Endothelial cell of umbilical vein (primary cell): ENCODE measurements around the gene TPK1. TPM values are rescaled to one million over a fixed set of nuclear protein-coding genes. Genes with fewer than 3 reads are reported as not detected.

Experiments used
- BruUV-seq: library from RNA; stranded (reverse); fragments of 400-500 nt; replicated peaks from 2 replicates; lab custom pipeline; 2021; lab: Mats Ljungman, UMichigan
- CTCF ChIA-PET: fragments of 300-600, 350-600 bp; sonication (Branson Sonifier 250); formaldehyde crosslinking; loops from one replicate; lab custom pipeline; 2021; ENCODE audit warnings: antibody characterized with exemption, inconsistent platforms; lab: Charles Lee
- POLR2A ChIA-PET: fragments of 300-600, 350-600 bp; sonication (Branson Sonifier 250); formaldehyde crosslinking; loops from one replicate; lab custom pipeline; 2021; ENCODE audit warnings: antibody characterized with exemption, inconsistent platforms; lab: Charles Lee
- DNase-seq: peaks from one replicate; pipeline ENCODE4 v3.0.0-alpha.2; 2011; ENCODE audit warnings: low read depth, low spot score
- FAIRE-seq: peaks from 2 replicates; lab custom pipeline; 2011; peaks lifted over from hg19 to GRCh38; lab: Jason Lieb, UNC
- H2AFZ ChIP-seq: 2 replicates; pipeline ENCODE4 v1.6.0; 2012; ENCODE audit warnings: low read depth, low read length, control low read depth, inconsistent platforms
- H3K27ac ChIP-seq: 2 replicates; pipeline ENCODE4 v1.5.1; 2011; ENCODE audit warnings: low read depth, mild to moderate bottlenecking, control low read depth, low read length, moderate library complexity; ENCODE audit not compliant: insufficient read depth
- H3K27me3 ChIP-seq, 2 experiments: 2 replicates each; pipeline versions ENCODE4 v1.6.0 to v1.6.1; 2011; ENCODE audit warnings: low read length in 2 of 2, mixed read lengths in 1 of 2; ENCODE audit not compliant: control insufficient read depth in 2 of 2, insufficient read depth in 2 of 2
- H3K36me3 ChIP-seq, 2 experiments: 2 replicates in 1 of 2; 3 replicates in 1 of 2; pipeline ENCODE4 v1.5.1; 2011; ENCODE audit warnings: low read length in 2 of 2, mild to moderate bottlenecking in 1 of 2, moderate library complexity in 1 of 2; ENCODE audit not compliant: control insufficient read depth in 2 of 2, insufficient read depth in 2 of 2; ENCODE audit errors: extremely low read depth in 1 of 2
- H3K4me1 ChIP-seq: 3 replicates; pipeline ENCODE4 v1.5.1; 2011; ENCODE audit warnings: mild to moderate bottlenecking, low read length; ENCODE audit not compliant: control insufficient read depth, insufficient read depth; ENCODE audit errors: extremely low read depth
- H3K4me2 ChIP-seq: 2 replicates; pipeline ENCODE4 v1.6.1; 2011; ENCODE audit warnings: low read length, control low read depth, mixed read lengths; ENCODE audit not compliant: insufficient read depth
- H3K4me3 ChIP-seq, 3 experiments: fragments of 200-600 bp in 1 of 3; sonication (generic), shearing (Covaris generic) in 1 of 3; replicated peaks in 1 of 3; 2 replicates each; pipeline ENCODE4 v1.5.1; 2011 to 2016; ENCODE audit warnings: control low read depth in 3 of 3, low read length in 3 of 3, mild to moderate bottlenecking in 2 of 3, inconsistent platforms in 1 of 3, low read depth in 1 of 3, moderate library complexity in 1 of 3; ENCODE audit not compliant: insufficient read depth in 1 of 3
- H3K79me2 ChIP-seq: 2 replicates; pipeline ENCODE4 v1.6.0; 2012; ENCODE audit warnings: low read length, inconsistent platforms; ENCODE audit not compliant: control insufficient read depth, insufficient read depth
- H3K9ac ChIP-seq: replicated peaks from 2 replicates; pipeline ENCODE3; 2011; ENCODE audit warnings: low read length, control low read depth; ENCODE audit not compliant: insufficient read depth; ENCODE audit errors: extremely low read depth
- H3K9me1 ChIP-seq: replicated peaks from 3 replicates; pipeline ENCODE4 v1.6.0; 2011; ENCODE audit warnings: mild to moderate bottlenecking, low read length; ENCODE audit not compliant: control insufficient read depth, insufficient read depth; ENCODE audit errors: extremely low read depth
- H3K9me3 ChIP-seq: replicated peaks from 2 replicates; pipeline ENCODE4 v1.5.1; 2012; ENCODE audit warnings: low read length, inconsistent platforms; ENCODE audit not compliant: control insufficient read depth, insufficient read depth
- H4K20me1 ChIP-seq: replicated peaks from 2 replicates; pipeline ENCODE3; 2011; ENCODE audit warnings: mild to moderate bottlenecking, low read length; ENCODE audit not compliant: control insufficient read depth, insufficient read depth; ENCODE audit errors: extremely low read depth
- EZH2 ChIP-seq: IDR thresholded peaks from 2 replicates; pipeline ENCODE4 v1.6.1; 2012; ENCODE audit warnings: borderline replicate concordance, low read depth, mild to moderate bottlenecking, moderate library complexity, low read length, inconsistent platforms; ENCODE audit not compliant: severe bottlenecking
- FOS ChIP-seq: IDR thresholded peaks from 2 replicates; pipeline ENCODE4 v1.6.1; 2011; ENCODE audit warnings: mild to moderate bottlenecking, low read length, moderate library complexity, borderline replicate concordance; ENCODE audit not compliant: insufficient read depth
- GATA2 ChIP-seq: IDR thresholded peaks from 2 replicates; pipeline ENCODE4 v1.7.0; 2011; ENCODE audit warnings: low read depth, mild to moderate bottlenecking, moderate library complexity, mixed read lengths, low read length; ENCODE audit not compliant: insufficient read length, insufficient read depth
- JUN ChIP-seq: IDR thresholded peaks from 2 replicates; pipeline ENCODE4 v1.6.1; 2011; ENCODE audit warnings: borderline replicate concordance, low read depth; ENCODE audit not compliant: insufficient read length, insufficient read depth
- MYC ChIP-seq: IDR thresholded peaks from one replicate; pipeline ENCODE4 v1.6.1; 2011; ENCODE audit warnings: mild to moderate bottlenecking, low read depth, low read length
- POLR2A ChIP-seq: IDR thresholded peaks from 2 replicates; pipeline ENCODE4 v1.6.1; 2012; ENCODE audit warnings: low read depth, mild to moderate bottlenecking, control low read depth, low read length
- POLR2AphosphoS5 ChIP-seq: IDR thresholded peaks from 2 replicates; pipeline ENCODE4 v1.6.1; 2012; ENCODE audit warnings: low read depth, mild to moderate bottlenecking, control low read depth, low read length, moderate library complexity; ENCODE audit not compliant: insufficient read depth
- dilution Hi-C: fragments of 300-500 bp; cut with MboI; formaldehyde crosslinking; loops from one replicate; pipeline ENCODE4 v1.15.0; 2019; ENCODE audit warnings: low sequenced_read_pairs; ENCODE audit not compliant: extremely low pct_ligation_motif_present
- intact Hi-C: fragments of 100-400 bp; cut with micrococcal nuclease; formaldehyde crosslinking; loops from one replicate; pipeline ENCODE4 v1.10.0; 2022
- polyA plus RNA-seq, 4 experiments: library from polyadenylated mRNA; depleted of rRNA in 3 of 4; stranded (reverse) in 3 of 4; unstranded in 1 of 4; fragments of >200 nt; gene quantifications; 2 replicates each; pipeline versions ENCODE4 v1.2.1 to v1.2.3, GENCODE V29; 2011 to 2012; ENCODE audit warnings: missing spikeins in 1 of 4
- total RNA-seq: library from RNA; stranded (reverse); gene quantifications from 2 replicates; pipeline ENCODE4 v1.2.3, GENCODE V29; 2021
- TF ChIP-seq, protein P1 (sequence below), 2 donors: IDR thresholded peaks; 1 replicate in 1 of 2; 2 replicates in 1 of 2; pipeline ENCODE4 v1.5.1; 2011; ENCODE audit warnings: low read length in 2 of 2, mild to moderate bottlenecking in 2 of 2, moderate library complexity in 2 of 2, control low read depth in 1 of 2, inconsistent platforms in 1 of 2, low read depth in 1 of 2; ENCODE audit not compliant: insufficient read depth in 1 of 2; ENCODE audit errors: extremely low read depth in 1 of 2
- TF ChIP-seq, protein P2 (sequence below): IDR thresholded peaks from 2 replicates; pipeline ENCODE4 v1.6.1; 2011; ENCODE audit not compliant: insufficient read depth, insufficient read length

Gene TPK1
- total and polyA plus RNA-seq, 2 donors (not counting 3 experiments of a cell fraction or from before 2014, with no cell fraction given), result 7.5 to 9.3 TPM

DNA sequence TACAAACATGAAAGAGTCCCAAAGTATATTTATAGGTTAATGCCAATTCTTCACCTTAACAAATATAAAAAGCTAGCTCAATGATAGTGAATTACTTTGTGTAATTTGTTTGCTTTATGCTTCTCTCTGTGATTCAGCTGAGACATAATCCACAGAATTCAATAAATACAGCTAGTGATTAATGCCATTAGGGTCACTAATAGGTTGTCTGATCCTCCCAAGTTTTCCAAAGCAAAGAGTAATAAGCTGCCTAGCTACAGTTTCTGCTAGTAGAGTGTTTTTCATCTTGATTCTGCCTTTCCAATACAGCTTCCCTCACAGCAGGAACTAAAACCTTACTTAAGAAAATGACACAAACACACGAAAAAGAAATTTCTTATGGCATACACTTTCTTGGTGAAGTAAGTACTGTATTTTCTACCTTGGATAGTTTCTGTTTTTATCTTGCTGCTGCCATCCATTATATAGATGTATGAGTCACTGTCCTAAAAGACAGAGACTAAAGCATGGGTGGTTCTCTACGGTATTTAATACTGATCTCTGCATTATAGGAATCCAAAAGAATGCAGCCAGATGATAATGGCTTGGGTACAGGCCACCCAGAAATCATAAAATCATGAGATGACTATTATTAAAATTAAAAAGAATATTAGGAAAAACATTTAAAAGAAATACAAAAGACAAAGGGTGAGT lies 170.0 kb downstream of the TPK1 start:
- dilution Hi-C loops (no loop called here), intact Hi-C loops (no loop called here)
- no peak overlapping the region for H3K4me2 ChIP-seq
- DNase-seq (no peak), FAIRE-seq (no peak)
- no peak overlapping the region for H2AFZ ChIP-seq
- no peak overlapping the region for H3K9ac ChIP-seq
- no peaks in the 10 kb centered on the region for H3K4me1 ChIP-seq
- no peaks in the 10 kb centered on the region for H3K9me1 ChIP-seq
- POLR2A ChIA-PET, result no interaction called here
- TF ChIP-seq, protein P1, sequence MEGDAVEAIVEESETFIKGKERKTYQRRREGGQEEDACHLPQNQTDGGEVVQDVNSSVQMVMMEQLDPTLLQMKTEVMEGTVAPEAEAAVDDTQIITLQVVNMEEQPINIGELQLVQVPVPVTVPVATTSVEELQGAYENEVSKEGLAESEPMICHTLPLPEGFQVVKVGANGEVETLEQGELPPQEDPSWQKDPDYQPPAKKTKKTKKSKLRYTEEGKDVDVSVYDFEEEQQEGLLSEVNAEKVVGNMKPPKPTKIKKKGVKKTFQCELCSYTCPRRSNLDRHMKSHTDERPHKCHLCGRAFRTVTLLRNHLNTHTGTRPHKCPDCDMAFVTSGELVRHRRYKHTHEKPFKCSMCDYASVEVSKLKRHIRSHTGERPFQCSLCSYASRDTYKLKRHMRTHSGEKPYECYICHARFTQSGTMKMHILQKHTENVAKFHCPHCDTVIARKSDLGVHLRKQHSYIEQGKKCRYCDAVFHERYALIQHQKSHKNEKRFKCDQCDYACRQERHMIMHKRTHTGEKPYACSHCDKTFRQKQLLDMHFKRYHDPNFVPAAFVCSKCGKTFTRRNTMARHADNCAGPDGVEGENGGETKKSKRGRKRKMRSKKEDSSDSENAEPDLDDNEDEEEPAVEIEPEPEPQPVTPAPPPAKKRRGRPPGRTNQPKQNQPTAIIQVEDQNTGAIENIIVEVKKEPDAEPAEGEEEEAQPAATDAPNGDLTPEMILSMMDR (IDR thresholded peaks at IDR 0.05; ENCODE audit: extremely low read depth in 1 of 2, insufficient read depth in 1 of 2, low read depth in 1 of 2, low read length in 2 of 2), result no peak
- TF ChIP-seq JUN, result no peak
- no peak overlapping the region for H3K27ac ChIP-seq
- H3K27me3 ChIP-seq, result no peaks in the 10 kb centered on the region
- no peaks in the 10 kb centered on the region for H3K36me3 ChIP-seq
- H3K4me3 ChIP-seq, result no peak overlapping the region
- H3K9me3 ChIP-seq, result no peaks in the 10 kb centered on the region
- CTCF ChIA-PET, result no interaction called here
- no peaks in the 10 kb centered on the region for H3K79me2 ChIP-seq
- no TSS peak for BruUV-seq
- no peaks in the 10 kb centered on the region for H4K20me1 ChIP-seq

DNA sequence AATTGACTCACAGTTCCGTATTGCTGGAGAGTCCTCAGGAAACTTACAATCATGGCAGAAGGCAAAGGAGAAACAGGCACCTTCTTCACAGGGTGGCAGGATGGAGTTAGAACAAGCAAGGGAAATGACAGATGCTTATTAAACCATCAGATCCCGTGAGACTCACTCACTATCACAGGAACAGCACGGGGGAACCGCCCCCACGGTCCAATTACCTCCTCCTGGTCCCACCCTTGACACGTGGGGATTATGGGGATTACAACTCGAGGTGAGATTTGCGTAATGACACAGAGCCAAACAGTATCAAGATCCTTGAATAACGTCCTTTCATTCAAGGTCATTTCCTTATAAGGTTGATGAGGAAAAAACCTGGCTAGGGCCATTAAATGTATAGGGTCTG lies 176.6 kb downstream of the TPK1 start:
- no peak for FAIRE-seq

More for the DNA sequence above, 176.6 kb downstream of the TPK1 start:
- H3K9ac ChIP-seq, result no peak overlapping the region
- no peak overlapping the region for H3K4me2 ChIP-seq
- H3K27me3 ChIP-seq, result no peaks in the 10 kb centered on the region
- dilution Hi-C loops, result no loop called here
- ChIA-PET CTCF (interaction anchor here (1.0 kb wide), 1 partner anchor 11 kb away, joined by 3 read pairs; no protein-coding TSS in a partner anchor), POLR2A (no interaction called here)
- DNase-seq, result no peak
- H4K20me1 ChIP-seq, result no peaks in the 10 kb centered on the region
- no TSS peak for BruUV-seq
- H3K27ac ChIP-seq, result no peak overlapping the region
- H3K4me3 ChIP-seq, result no peak overlapping the region
- H3K36me3 ChIP-seq, result no peaks in the 10 kb centered on the region
- no peaks in the 10 kb centered on the region for H3K9me3 ChIP-seq
- H3K4me1 ChIP-seq, result no peaks in the 10 kb centered on the region
- no peaks in the 10 kb centered on the region for H3K79me2 ChIP-seq
- no peak overlapping the region for H2AFZ ChIP-seq
- H3K9me1 ChIP-seq, result no peaks in the 10 kb centered on the region
- TF ChIP-seq POLR2AphosphoS5 (no peak), EZH2 (no peak), MYC (no peak), POLR2A (no peak), JUN (no peak), FOS (no peak), GATA2 (no peak)
- TF ChIP-seq, protein P1 (IDR thresholded peaks at IDR 0.05; ENCODE audit: extremely low read depth in 1 of 2, insufficient read depth in 1 of 2, low read depth in 1 of 2, low read length in 2 of 2), result no peak
- TF ChIP-seq, protein P2, sequence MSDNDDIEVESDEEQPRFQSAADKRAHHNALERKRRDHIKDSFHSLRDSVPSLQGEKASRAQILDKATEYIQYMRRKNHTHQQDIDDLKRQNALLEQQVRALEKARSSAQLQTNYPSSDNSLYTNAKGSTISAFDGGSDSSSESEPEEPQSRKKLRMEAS, result no peak
- intact Hi-C loops, result no loop called here
